ENCODE measurements around the gene PLS1.
"Not testable (repeated sequence)": the region's sequence is repeated elsewhere in the genome, so short reads cannot be mapped to it uniquely, and the experiment has no call there.

Gene PLS1

DNA sequence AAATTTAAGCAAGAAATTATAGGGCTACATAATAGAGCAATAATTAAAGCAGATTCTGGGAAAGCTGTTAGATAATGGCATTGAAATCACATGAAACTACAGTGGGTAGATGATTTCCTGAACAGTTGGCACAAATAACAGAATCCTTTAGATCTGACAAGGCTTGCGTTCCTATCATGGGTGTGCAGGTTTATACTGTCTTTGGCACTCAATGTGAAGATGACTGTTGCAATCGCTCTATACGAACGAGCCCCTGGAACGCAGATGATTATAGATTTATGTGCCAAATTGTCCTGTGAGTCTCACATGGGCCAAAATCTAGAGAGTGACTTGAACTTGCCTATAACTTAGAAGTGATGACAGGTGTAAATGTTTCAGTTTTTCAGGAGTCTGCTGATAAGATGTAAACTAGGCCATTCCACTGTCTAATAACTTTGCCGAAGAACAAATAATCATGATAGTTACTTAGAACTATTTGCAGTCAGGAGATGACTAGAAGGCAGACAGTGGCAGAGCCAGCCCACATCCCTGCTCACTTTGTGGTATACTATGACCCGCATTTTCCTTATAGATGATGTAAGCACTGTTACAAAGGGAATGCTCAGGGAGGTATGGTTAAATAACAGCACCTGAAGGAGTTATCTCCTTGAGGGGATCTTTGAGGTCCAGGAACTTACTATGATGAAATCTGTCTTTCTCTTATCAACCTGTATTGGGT, 97.1 kb downstream of the PLS1 start:
- no peak for DNase-seq (ENCODE audit: low read depth in 2 of 2)

DNA sequence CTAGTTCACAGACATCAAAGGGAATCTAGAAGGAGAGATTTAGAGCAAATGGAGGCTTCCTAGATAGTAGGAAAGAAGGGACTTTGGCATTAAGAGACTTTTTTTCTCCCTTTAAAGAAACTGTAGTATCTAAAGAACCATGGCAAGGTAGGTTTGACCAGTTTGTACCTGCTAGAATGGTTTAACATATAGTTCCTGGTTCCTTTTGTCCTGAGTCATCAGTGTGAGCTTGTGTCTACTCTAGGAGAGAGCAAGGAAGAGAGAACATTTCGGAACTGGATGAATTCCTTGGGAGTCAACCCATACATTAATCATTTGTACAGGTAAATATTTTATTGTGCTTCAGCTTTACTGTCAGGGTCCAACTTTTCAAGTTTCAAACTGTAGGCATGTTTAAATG, 98.0 kb downstream of the PLS1 start:
- no peak for DNase-seq (ENCODE audit: low read depth in 2 of 2)

DNA sequence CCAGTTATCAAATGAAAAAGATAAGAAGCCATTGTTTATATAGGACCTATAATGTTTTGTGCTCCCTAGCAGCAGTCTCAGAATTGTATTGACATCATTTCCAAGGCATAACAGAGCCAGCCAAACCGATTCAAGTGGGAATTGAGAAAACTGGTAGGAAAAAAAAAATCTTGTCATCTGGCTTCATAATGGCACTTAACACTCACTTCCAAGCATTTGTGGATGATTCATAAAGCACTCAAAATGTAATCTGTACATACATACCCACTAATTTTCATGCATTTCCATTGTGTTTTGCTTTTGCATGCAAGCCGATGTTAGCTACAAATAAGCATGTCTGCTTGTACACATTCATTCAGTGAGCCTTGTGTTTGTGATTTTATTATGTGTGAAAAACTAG, 109.0 kb downstream of the PLS1 start:
- no peak for DNase-seq (ENCODE audit: low read depth in 2 of 2)

DNA sequence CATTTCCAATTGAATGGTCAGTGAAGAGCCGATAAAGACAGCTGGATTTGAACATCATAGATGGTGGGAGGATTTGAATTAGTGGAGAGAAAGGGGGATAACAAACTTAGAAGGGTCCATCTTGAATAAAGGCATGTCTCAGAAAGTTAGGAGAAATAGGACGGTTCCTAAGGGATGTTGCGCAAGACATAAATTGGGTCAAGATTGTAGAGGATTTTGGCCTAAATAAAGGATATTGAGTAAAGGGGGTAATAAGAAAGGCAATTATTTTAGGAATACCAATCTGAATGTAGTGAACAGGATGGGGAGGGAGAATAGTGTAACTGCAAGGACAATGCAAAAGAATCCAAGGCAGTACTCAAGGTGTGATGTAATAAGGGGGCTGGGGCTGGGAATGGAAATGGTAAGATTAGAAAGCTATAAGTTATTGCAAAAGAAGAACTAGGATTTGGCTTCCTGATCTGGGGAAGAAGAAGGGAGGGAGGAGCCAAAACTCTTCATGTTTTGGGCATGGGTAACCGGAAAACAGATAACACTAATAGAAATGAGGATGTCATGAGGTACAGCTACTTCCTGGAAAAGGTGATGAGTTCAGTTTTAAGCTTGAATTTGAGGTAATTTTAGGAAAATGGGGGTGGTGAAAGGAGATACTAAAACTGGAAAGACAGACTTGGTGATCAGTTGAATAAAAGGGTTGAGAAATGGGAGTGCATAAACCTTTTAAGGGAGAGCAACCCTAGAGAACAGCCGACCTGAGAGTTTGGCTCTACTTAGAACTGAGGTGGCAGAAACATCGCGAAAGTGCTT, 110.3 kb downstream of the PLS1 start:
- no peak for DNase-seq (ENCODE audit: low read depth in 2 of 2)

DNA sequence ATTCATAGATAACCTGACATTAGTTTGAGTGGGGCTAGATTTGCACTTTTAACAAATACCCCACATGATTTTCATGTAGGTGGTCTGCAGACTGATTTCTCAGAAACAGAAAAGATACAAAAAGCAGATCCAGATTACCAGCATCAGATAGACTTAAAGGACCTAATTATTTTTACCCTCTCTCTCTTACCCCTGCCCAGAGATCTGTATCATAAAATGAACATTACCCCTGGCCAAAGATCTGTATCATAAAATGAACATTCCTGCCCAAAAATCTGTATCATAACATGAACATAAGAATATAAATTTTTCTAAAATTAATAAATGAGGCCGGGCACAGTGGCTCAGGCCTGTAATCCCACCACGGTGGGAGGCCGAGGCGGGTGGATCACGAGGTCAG, 113.0 kb downstream of the PLS1 start:
- DNase-seq (ENCODE audit: low read depth in 2 of 2) = no peak

DNA sequence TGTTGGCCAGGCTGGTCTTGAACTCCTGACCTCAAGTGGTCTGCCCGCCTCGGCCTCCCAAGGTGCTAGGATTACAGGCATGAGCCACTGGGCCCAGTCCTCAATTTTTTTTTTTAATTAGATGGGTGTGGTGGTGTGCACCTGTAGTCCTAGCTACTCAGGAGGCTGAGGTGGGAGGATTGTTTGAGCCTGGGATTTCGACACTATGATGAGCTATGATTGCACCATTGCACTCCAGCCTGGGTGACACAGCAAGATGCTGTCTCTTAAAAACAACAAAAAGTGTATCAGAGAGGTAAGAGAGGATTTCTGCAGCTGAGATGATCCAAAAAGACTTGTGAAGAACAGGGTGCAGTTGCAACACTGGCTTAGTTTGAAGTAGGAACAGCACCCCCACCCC, 118.7 kb downstream of the PLS1 start:
- not testable (repeated sequence) for DNase-seq (ENCODE audit: low read depth in 2 of 2)

DNA sequence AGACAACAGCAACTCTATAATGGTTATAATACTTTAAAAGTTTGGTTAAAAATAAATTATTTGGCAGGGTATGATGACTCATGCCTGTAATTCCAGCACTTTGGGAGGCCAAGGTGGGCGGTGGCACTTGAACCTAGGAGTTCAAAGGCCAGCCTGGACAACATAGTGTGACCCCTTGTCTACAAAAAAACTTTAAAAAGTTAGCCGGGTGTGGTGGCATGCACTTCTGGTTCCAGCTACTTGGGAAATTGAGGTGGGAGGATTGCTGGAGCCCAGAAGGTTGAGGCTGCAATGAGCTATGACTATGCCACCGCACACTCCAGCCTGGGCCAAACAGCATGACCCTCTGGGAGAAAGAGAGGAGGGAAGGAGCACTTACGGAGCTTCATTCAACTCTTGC, 119.9 kb downstream of the PLS1 start:
- no peak for DNase-seq (ENCODE audit: low read depth in 2 of 2)

DNA sequence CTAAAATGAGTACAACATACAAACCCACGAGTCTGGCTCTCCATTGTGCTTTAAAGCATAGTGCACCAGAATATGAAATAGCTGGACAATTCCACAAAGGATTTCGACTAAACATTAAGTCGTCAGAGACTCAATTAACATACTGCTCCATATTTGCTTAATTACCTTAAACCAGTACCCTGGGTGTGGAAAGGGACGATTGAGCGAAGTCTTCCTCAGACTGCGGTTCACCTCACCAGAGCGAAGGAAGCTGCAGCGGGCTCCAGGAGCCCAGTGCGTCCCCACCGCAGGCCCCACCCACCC, 127.4 kb downstream of the PLS1 start:
- no peak for DNase-seq (ENCODE audit: low read depth in 2 of 2)

DNA sequence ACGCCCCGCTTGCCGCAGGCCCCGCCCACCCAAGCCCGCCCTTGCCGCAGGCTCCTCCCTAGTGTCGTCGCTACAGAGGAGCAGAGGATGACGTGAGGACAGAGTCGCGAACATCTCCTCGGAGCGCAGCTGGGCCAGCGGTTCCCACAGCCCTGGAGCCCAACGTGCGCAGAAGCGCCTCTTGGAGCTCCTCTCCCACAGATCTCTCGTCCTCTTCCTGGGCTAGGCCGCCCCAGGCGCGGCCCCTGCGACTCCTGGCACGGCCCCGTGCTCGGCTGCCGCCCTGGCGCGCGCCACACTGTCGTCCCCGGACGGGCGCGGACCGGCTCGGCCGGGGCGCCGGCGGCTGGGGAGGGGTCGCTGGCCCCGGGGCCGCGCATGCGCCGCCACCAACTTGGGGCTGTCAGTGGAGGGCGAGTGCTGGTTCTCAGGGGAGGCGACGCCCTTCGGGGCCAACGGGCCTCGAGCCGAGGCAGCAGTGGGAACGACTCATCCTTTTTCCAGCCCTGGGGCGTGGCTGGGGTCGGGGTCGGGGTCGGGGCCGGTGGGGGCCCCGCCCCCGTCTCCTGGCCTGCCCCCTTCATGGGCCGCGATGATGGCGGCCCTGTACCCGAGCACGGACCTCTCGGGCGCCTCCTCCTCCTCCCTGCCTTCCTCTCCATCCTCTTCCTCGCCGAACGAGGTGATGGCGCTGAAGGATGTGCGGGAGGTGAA, 127.9 kb downstream of the PLS1 start, which contains the start of gene TRPC1:
Gene TRPC1, plus strand, starts transcription at position 67 of the 714 bp plus-strand sequence. Its CDS starts 526 bp downstream, at position 593.
- peak; percentile 51 to 62 for DNase-seq (ENCODE audit: low read depth in 2 of 2)

DNA sequence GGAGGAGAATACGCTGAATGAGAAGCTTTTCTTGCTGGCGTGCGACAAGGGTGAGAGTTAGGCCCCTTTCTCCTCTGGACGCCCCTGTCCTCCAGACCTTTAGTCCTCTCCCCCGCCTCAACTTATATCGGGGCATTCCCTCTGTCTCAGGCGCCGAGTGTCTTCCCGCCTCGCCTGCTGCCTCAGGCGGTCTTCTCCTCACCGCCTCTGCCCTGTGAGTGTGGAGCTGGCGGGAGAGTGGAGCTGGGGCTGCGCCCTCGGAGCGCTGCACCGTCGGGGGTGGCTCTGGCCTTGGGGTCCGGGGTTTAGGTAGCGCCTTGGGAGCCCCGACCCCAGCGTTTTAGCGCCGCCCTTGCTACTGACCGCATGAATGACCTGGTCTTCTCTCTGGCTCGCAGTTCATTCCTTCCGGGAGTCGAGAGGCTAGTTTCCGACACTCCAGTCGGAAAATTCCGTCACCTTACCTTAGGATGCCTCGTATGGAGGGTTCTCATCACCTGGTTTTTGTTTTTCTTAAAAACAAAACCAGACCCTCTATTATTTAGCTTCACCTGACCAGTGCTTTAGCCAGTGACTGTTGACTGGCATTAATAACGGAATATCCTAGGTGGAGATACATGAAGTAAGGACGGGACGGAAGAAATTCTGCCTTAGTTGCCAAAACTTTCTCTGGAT, 128.6 kb downstream of the PLS1 start:
- peak in 1 of 2 donors; percentile 7 for DNase-seq (ENCODE audit: low read depth in 2 of 2)

DNA sequence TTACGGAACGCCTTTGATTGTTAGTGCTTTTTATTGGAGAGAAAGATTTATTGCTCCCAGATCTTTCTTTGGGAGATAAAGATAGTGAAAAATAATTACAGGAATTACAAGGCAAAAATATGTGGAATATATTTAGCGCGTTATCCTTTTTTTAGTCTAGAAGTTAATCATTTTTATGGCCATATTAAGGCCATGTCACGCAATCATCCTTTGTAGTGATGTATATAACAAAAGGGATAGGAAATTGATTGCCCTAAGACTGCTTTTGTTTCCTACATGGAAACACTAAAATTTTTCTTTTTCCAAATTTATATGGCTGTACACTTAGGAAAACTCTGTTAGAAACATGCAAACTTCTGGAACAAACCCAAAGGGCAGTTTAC, 129.2 kb downstream of the PLS1 start:
- no peak for DNase-seq (ENCODE audit: low read depth in 2 of 2)

DNA sequence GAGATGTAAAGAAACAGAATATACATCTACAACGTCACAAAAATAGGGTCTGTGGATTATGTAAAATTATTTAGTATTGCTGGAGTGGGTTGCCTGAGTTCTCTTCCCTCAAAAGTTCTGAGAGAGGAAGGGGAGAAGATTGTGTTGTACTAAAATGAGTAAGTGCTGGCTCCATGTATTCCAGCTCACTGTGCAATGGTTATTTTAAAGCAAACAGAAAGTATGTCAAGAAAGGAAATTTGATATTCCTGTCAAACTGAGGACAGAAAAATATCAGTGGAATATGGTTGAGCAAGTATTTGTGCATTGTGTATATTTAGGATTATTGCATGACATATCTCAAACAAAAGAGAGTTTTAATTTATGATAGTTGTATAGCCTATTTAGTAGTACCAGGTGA, 129.8 kb downstream of the PLS1 start:
- DNase-seq (ENCODE audit: low read depth in 2 of 2) = no peak

DNA sequence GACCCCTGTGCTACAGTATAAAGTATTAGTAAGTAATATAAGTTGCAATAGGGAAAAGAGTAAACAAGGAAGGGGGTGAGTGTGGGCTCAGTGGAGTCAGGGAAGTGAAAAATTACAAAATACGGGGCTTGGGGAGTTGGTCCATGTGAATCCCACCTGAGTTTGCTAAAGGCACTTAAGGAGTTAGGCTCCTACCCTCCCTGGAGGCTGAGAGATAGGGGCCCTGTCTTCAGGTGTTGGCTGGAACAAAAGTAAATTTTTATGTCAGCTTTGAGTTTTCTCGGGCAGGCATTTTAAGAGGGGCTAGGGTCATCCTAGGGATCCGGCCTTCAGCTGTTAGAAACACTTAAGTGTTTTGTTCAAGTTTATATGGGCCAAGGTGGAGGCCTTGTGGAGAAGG, 135.9 kb downstream of the PLS1 start:
- no peak for DNase-seq (ENCODE audit: low read depth in 2 of 2)

DNA sequence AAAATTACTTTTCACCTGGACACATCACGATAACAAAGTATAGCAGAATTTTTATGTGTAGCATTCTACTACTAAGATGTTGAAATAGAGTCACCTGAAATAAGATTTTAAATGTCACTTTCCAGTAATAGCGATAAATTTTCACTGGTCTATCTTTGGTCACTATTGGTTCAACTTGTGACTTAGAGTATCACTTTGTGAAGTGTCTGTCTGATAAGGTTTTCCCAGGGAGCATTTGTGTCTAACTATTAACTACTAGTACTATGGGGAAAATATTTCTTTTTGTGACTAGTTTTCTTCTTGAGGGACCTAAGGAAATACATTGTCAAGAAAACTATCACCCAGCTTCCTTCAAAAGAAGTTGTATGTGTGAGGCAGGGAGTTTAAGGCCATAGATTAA, 138.6 kb downstream of the PLS1 start:
- no peak for DNase-seq (ENCODE audit: low read depth in 2 of 2)

DNA sequence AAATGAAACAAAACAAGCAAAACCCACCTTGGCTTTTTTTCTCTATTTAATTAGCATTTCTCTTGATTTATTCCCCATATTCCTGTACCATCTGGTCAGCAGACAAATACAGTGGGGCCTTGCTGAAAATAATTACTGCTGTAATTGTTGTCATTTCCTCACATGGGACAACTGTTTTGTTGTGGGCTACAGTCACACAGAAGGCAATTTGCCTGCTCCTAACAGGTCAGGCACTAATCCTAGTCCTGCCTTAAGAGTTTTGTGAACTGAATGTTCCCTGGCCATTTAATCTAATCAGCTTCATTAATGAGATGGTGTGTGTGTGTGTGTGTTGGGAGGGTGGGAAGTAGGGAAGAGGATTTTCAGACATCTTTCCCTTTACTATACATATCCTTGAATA, 139.3 kb downstream of the PLS1 start:
- no peak for DNase-seq (ENCODE audit: low read depth in 2 of 2)

DNA sequence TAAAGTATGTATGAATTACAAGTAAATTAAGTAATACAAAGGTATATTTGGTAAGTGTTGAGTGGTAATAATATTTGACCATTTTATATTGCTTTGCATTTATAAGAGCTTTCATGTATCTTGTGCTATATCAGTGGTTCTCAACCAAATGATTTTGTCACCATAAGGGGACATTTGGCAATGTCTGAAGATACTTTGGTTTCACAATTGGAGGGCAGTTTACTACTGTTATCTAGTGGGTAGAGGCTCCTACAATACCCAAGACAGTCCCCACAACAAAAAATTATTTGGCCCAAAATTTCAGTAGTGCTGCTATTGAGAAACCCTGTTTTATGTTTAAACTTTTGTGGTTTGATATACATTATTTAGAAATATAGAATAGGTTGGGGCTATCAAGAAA, 142.2 kb downstream of the PLS1 start:
- no peak for DNase-seq (ENCODE audit: low read depth in 2 of 2)

DNA sequence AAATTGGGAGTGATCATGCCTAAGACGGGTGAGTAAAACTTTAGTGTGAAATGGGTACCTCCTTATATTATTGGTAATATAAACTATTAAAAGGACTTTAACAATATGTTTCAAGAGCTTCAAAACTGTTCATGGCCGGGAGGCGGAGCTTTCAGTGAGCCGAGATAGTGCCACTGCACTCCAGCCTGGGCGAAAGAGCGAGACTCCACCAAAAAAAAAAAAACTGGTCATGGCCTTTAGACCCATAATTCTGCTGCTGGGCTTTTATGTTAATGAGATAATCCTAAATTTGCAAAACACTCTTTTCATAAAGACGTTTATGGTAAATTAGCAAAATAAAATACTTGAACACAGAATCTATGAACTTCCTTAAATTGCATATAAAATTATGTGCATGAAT, 150.5 kb downstream of the PLS1 start:
- DNase-seq (ENCODE audit: low read depth in 2 of 2) = no peak

DNA sequence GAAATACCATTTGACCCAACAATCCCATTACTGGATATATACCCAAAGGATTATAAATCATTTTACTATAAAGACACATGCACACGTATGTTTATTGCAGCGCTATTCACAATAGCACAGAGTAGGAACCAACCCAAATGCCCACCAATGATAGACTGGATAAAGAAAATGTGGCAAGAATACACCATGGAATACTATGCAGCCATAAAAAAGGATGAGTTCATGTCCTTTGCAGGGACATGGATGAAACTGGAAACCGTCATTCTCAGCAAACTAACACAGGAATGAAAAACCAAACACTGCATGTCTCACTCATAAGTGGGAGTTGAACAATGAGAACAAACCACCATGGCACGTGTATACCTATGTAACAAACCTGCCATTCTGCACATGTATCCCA, 154.3 kb downstream of the PLS1 start:
- not testable (repeated sequence) for DNase-seq (ENCODE audit: low read depth in 2 of 2)

DNA sequence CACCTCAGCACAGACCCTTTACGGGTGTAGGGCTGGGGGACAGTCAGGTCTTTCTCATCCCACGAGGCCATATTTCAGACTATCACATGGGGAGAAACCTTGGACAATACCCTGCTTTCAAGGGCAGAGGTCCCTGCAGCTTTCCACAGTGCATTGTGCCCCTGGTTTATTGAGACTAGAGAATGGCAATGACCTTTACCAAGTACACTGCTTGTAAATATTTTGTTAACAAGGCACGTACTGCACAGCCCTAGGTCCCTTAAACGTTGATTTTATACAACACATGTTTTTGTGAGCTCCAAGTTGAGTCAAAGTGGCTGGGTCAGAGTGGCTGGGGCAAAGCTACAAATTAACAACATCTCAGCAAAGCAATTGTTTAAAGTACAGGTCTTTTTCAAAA, 156.4 kb downstream of the PLS1 start:
- not testable (repeated sequence) for DNase-seq (ENCODE audit: low read depth in 2 of 2)

DNA sequence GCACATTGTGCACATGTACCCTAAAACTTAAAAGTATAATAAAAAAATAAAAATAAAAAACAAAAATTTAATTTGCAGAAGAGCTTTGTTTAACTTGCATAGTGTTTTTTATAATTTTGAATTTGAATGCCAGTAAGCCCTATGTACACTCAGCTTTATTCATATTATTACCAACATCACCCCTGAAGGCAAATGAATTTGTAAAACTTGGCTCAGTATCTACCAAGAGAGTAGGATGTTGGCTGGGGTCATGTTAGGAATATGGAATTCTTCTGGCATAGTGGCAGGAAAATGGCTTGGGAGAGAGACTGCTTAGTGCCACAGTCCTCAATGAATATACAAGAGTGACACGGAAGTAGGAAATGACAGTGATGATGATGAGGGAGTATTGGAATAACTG, 158.3 kb downstream of the PLS1 start:
- no peak for DNase-seq (ENCODE audit: low read depth in 2 of 2)
